Measurements from ENCODE around the gene CACNB4. TPM values are rescaled to one million over a fixed set of nuclear protein-coding genes. Genes with fewer than 3 reads are reported as not detected.

Gene CACNB4
- total RNA-seq, 1 donor: 4.8 TPM

DNA sequence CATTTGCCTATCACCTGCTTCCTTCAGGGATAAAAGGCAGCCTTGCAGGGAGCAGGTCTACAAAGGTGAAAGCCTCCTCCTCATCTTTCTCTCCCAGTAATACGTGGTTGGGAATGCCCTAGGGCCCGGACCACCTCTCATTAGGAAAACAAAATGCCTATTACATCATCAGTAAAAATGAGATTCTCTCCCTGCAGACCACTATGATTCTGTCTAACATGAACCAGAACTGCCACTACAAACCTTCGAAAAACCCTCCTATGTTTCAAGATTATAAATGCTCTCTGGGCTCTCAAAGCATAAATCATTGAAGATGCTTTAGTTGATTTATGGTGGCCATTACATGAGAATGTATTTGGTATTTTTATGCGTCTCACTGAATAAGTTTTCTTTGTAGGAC is 162.2 kb downstream of the CACNB4 start:
- DNase-seq (ENCODE audit: low read depth): no peak
- no peak overlapping the region for H3K4me3 ChIP-seq (ENCODE audit: low read depth, low read length)
- TF ChIP-seq, protein P1, sequence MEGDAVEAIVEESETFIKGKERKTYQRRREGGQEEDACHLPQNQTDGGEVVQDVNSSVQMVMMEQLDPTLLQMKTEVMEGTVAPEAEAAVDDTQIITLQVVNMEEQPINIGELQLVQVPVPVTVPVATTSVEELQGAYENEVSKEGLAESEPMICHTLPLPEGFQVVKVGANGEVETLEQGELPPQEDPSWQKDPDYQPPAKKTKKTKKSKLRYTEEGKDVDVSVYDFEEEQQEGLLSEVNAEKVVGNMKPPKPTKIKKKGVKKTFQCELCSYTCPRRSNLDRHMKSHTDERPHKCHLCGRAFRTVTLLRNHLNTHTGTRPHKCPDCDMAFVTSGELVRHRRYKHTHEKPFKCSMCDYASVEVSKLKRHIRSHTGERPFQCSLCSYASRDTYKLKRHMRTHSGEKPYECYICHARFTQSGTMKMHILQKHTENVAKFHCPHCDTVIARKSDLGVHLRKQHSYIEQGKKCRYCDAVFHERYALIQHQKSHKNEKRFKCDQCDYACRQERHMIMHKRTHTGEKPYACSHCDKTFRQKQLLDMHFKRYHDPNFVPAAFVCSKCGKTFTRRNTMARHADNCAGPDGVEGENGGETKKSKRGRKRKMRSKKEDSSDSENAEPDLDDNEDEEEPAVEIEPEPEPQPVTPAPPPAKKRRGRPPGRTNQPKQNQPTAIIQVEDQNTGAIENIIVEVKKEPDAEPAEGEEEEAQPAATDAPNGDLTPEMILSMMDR (IDR thresholded peaks at IDR 0.05; ENCODE audit: insufficient read depth, low read length): no peak

DNA sequence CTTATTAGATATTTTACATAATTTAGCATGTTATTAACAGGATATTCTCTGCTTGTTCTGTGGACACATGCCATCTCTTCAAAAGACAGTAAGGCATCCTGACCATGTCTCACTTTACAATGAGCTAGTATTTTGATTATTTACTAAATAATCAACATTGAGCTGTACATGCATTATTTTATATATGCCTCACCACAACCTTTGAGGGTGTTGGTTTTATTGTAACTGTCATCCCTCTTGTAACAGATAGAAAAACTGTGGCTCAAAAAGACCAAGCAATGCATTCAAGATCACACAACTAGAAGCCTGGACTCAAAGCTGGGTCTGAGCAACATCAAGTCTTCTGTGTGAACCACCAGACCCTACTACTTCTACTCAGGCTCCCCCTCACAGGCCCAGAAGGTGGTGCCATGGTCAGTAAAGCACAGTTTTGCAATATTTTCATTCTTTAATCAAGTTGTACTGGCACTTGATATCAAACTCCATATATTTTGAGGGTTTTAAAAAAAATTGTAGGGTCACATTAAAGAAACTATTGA is 165.5 kb downstream of the CACNB4 start:
- TF ChIP-seq, protein P1 (IDR thresholded peaks at IDR 0.05; ENCODE audit: insufficient read depth, low read length): no peak
- no peak for DNase-seq (ENCODE audit: low read depth)
- no peak overlapping the region for H3K4me3 ChIP-seq (ENCODE audit: low read depth, low read length)

DNA sequence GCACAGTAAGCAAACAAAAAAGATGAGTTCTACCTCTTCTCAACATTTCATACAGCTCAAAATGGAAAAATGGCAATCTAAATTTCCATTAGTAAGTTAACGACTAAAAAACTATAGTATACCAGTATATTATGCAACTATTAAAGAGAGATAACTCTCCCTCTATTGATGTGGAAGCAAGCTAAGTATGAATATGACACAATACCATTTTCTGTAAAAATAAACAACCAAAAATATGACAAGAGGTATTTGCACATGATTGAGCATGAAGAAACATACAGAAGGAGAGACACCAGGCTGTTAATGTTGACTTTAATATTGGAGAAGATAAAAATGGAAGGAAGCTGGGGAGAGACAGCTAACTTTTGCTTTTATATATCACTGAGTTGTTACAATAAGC is 167.1 kb downstream of the CACNB4 start:
- H3K4me3 ChIP-seq (ENCODE audit: low read depth, low read length): no peak overlapping the region
- no peak for DNase-seq (ENCODE audit: low read depth)
- TF ChIP-seq, protein P1 (IDR thresholded peaks at IDR 0.05; ENCODE audit: insufficient read depth, low read length): no peak

DNA sequence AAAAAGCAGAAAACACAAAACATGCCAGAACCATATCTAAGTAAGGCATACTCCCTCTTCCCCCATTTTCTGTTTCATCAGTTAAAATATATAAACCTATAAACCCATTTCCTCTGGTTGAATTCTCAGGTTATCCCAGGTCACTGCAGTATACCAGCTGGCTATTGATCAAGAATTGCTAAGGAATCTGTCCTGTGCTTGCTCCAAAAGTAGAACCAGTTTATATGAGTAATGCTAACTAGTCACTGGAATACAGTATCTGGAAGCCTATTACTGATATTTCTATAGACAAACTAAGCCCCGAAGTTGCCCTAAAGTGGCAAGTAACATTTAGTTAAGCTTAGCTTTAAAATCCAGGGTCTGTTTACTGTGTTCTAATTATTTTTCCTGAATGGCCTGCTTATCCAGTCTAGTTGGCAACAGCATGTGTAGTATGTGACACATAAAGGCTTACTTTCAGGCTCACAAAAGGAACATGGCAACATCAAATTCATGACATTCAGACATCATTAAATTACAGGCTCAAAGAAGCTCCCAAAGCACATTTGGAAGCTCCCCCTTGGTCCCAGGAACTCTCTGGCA is 167.7 kb downstream of the CACNB4 start:
- H3K4me3 ChIP-seq (ENCODE audit: low read depth, low read length): no peak overlapping the region
- TF ChIP-seq, protein P1 (IDR thresholded peaks at IDR 0.05; ENCODE audit: insufficient read depth, low read length): no peak

DNA sequence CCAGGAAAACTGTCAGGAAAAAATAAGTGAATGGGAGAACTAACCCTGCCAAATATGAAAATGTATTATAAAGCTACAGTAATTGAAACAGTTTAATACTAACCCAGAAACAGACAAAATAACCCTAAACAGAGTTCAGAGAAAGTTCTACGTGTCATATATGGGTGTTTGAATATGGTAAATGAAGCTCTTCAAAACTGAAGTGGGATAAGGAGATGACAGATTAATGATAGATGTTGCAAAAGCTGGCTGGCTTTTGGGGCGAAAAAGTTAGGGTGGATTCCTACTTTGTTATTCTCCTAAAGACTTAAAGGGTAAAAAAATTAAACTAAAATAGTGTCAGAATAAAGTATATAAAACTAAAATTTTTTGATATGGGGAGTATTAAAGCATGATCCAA is 168.8 kb downstream of the CACNB4 start:
- no peak overlapping the region for H3K4me3 ChIP-seq (ENCODE audit: low read depth, low read length)
- no peak for DNase-seq (ENCODE audit: low read depth)

More for the DNA sequence above, 167.7 kb downstream of the CACNB4 start:
- no peak for DNase-seq (ENCODE audit: low read depth)

DNA sequence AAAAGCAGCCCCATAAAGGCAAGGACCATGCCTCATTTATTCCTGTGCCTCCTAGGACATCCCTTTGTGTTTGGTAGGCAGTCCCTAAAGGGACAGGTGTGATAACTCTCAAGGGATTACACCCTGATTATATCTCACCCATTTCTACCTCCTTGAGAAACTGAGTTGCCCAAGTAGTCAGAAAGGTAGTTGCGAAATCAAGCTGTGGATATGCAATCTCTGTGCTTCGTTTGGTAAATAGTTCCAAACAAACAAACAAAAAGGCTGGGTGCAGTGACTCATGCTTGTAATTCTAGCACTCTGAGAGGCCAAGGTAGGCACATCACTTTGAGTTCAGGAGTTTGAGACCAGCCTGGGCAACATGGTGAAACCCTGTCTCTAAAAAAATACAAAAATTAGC is 170.5 kb downstream of the CACNB4 start:
- no peak overlapping the region for H3K4me3 ChIP-seq (ENCODE audit: low read depth, low read length)
- TF ChIP-seq, protein P1 (IDR thresholded peaks at IDR 0.05; ENCODE audit: insufficient read depth, low read length): no peak
- DNase-seq (ENCODE audit: low read depth): no peak

More for the DNA sequence above, 168.8 kb downstream of the CACNB4 start:
- TF ChIP-seq, protein P1 (IDR thresholded peaks at IDR 0.05; ENCODE audit: insufficient read depth, low read length): no peak

All from fibroblast of the aortic adventitia (primary cell).